Bronchial smooth muscle cell (primary cell): ENCODE data around the gene RPS27. TPM values are rescaled to one million over a fixed set of nuclear protein-coding genes. Genes with fewer than 3 reads are reported as not detected.

Source experiments
- total RNA-seq: library from RNA; depleted of rRNA; stranded (reverse); fragments of >200 nt; gene quantifications from 2 replicates; pipeline ENCODE4 v1.2.1, GENCODE V29; 2014

The RPS27 gene
- 1,101 and 2,078 TPM in 2 replicates for total RNA-seq

DNA sequence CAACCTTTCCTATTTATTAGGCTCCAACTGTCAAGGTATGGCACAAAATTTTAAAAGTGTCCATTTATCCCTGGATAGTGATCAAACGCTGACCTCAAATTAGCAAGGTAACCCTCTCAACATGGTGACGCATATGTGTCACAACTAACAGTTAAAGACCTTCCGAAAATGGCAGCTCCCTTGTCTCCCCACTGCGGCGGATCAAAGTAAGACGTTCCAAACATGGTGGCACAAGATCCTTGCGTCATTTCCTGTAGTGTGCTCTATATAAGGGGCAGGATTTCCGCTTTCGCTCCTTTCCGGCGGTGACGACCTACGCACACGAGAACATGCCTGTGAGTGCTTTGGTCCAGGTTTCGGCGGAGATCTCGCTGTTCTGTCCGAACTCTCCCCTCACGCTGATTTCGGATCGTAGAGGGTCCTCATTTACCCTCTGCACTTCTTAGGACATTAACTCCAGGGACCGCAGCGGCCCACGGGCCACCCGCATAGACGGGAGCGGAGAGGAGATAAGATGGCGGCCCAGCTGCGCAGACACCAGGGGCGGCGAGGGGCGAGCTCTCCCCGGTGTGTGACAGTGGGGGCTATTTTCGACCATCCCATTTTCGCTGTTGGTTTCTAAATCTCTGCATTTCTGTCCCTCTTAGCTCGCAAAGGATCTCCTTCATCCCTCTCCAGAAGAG is at the start of gene RPS27:
Gene RPS27, plus strand, starts transcription at position 295 of the 683 bp plus-strand sequence. Its CDS starts 35 bp downstream, at position 330.

DNA sequence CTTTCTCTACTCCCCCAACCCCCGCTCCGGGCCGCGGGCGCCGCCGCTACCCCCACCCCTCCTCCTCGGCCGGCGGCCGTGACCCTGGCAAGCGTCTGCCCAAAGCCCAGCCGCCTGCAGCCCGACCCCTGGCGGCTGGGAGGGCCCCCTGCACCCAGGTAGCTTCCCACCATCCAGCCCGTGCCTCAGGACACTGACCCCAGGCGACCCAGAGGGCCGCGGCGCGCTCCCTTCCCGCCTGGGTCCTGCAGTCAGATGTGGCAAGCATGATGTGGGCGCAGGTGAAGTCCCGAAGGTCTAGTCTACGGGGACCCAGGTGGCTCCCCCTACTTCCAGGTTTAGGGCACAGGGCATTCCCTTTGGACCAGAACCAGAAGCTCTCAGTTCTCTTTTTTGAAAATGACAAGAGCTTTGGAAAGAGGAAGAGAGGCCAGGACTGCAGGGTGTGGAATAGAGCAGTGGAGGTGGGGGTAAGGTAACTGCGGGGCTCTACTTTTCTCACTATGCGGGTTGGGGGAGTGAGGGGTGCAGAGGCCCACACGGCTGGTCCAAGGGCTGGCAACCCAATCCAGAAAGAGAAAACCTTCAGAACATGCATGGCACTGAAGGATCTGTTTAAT is 43.8 kb upstream of the RPS27 start, which contains the start of gene DENND4B:
Gene DENND4B, minus strand, starts transcription at position 97 of the 620 bp plus-strand sequence. CDS start 2,344 bp downstream, outside the sequence.

DNA sequence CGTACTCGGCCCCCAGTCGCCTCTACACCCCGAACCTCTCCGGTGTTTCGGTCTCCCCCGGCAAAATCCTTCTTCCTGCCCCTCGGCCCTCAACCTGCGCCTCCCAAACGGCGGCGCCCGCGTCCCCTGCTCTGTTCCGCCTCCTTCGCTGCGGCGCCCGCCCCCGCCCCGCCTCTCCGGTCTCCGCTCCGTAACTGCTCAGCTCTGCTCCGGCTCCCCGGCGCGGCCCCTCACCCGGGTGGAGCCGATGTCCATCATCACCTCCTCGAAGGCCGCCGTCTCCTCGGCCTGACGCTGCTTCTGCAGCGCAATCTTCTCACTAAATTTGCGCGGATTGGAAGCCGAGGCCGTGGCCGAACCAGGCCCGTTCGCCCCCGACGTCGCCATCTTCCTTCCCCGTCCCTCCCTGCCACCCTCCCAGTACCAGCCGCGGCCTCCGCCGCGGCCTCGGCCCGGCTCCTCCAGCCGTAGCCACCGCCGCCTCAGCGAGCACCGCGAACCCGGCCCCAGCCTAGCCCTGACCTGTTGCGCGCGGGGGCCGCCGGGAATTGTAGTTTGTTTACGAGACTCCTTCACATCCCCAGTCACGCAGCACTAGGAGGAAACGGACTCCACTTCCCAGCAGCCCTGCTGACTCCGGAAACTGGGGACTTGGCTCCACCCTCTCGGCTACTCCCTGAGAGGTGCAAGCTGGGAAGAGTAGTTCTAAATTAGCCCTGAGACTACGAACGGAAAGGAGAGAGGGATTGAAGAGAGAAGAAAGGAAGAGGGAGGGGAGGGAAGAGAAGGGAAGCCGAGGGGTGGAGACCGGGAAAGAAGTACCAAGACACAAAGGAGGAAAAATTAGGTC is 32.2 kb upstream of the RPS27 start, which contains the start of gene CRTC2:
Gene CRTC2, minus strand, starts transcription at position 502 of the 850 bp plus-strand sequence. Its CDS starts 115 bp downstream, at position 387.

DNA sequence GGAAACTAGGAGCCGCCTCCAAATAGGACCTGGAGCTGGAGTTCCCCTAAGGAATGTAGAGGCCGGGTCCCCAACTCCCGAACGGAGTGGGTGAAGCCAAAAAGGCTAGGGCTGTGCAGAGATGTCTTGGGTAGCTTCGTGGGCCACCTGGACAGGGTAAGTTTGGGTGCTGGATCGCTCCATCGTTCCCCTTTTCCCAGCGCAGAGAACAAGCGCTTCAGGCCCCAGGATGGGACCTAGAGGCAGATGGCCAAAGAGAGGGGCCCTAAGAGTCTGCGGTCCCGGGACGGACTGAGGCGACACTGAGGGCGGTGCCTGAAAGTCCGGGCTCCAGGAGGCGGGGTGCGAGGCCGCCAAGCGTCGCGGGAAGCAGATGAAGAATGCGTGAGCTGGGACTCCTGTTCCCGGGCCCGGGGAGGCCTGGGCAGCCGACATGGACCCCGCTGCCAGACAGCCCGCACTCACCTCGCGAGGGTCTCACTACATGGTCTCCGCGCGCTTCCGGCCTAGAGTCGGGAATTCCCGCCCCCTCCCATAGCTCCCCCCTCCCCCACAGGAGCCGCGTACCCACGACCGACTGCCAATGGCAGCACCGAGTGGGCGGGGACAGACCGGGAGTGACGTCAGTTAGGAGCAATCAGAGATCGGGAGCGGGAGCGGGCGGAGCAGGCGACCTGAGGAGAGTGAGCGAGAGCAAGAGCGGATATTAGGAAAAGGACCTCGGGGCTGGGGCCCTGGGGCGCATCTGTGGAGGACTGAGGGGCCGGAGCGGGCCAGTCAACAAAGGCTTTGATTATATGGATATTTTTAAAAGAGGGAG is 27.3 kb upstream of the RPS27 start, which contains the start of gene SLC39A1:
Gene SLC39A1, minus strand, starts transcription at position 508 of the 820 bp plus-strand sequence. CDS start 822 bp downstream, outside the sequence.

DNA sequence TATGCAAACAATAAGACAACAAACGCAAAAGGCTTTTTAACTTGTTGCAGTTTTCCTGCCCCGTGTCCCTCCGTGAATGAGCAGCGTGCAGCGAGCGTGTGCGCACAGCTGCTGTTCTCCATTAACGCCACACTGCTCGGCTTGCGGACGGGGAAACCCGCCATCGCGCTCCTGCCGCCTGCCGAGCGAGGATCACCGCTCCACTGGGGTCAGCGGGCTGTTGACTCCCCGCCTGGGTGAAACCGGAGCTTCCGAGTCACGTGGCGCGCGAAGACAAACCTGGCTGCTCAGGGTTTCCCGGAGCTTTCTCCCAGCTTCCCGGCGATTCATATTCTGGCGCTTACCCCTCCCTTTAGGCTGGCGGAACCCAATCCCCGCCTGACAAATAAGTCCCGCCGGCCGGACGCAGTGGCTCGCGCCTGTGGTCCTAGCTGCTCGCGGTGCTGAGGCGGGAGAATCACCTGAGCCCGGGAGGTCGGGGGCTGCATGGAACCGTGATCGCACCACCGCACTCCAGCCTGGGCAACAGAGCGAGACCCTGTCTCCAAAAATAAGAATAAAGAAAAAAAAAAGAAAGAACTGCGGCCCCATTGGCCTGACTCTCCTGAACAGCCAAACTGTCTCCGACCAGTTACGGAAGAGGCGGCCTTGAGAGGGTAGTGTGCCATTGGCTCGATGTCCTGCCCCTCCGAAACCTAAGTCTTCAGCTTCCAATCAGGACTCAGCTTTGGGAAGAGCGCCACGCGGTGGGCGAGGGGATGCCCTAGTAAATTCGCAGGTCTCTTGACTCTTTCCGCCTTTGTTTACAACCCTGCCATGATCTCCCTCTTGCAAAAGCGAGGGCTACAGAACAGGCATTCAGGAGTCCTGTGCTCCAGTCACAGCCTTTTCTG is 23.2 kb upstream of the RPS27 start, which contains the start of gene CREB3L4:
Gene CREB3L4, plus strand, starts transcription at position 796 of the 893 bp plus-strand sequence. CDS start 624 bp downstream, outside the sequence.

DNA sequence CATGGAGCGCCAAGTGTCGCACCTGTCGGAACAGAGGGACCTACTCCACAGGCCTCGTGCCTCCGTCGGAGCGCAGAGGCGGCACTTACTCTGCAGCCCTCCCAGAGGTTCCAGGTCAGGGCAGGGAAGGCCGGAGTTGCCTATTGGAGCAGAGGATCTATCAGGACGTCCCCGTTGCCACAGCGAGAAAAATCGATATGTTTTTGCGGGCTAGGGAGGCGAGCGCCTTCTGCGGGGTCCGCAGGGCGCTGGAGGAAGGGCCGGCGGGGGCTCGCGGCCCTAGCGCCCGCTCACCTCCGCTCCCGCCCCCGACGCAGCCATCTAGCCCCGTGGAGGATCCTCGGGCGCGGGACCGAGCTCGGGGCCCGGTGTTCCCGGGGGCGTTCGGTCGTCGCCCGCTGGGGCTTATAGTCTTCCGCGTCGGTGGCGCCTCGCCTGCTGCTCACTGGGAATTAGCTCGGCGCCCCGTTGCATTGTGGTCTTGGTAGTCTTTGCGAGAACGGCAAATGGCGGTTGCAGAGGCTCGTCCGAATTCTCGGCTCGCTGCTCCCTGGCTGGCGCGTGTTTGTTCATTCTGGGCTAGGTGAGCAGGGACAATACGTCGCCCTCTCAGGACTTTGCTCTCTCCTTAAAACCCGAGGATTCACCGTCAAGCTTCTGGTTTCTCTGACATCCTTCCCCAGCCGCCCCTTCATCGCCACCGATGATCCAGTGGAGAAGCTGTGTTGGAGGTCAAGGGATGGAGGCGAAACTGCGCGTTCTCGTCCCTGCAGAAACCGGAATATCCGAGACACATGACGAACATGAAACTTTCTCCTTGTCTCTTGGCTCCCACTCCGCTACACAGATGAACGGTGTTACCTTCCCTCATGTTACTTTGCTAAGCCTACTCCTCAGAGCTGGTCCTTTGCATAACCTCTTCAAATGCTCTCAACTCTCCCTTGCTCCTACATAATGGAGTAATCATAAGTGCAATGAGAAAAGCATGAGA is 13.0 kb upstream of the RPS27 start, which contains the start of gene JTB:
Gene JTB, minus strand, starts transcription at position 425 of the 991 bp plus-strand sequence. Its CDS starts 422 bp downstream, at position 3.

DNA sequence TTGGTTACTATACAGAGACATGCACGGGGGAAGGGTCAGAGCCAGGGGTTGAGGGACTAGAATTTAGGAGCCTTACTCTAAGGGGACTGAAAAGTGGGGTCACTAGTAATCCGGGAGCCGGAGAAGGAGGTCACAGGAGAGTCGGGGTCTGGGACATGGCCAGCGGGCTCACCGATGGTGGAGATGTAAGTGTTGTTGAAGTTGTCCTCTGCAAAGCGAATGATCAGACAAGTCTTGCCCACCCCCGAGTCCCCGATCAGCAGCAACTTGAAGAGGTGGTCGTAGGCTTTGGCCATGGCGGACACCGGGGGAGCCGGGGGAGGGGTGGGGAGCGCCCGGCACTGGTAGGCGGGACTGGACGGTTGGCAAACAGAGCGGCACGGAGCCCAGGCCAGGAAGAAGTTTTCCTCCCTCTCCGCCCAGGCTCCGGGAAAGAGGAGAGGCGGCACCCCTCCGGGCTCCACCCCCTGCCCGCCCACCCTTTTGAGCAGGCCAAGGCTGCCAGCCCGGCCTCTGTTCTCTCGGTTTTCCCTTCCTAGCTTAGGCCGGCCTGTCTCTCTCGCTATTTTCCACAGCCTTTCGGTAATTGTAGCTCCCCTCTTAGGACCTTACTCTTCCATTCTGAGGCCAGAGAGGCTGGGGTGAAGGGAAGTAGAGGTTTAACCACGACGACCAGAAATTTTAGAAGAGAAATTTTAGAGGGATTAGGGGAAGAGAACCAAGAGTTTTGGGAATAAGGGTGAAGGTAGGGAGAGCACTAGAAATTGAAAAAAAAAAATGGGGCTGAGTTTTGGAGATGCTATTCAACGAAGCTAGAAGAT is 4.4 kb upstream of the RPS27 start, which contains the start of gene RAB13:
Gene RAB13, minus strand, starts transcription at position 399 of the 821 bp plus-strand sequence. Its CDS starts 103 bp downstream, at position 296.

Other genes starting within 250 kb of the RPS27 start
- gene SLC27A3, start 215.4 kb upstream of the RPS27 start, total RNA-seq = 27.6 and 50.1 TPM in 2 replicates
- 2.7 TPM in 2 replicates for gene GATAD2B, start 67.8 kb upstream of the RPS27 start, total RNA-seq
- gene DENND4B, start 44.0 kb upstream of the RPS27 start, total RNA-seq = 10.2 and 17.4 TPM in 2 replicates
- gene CRTC2, start 32.1 kb upstream of the RPS27 start, total RNA-seq = 2.7 TPM in 2 replicates
- 99.1 and 100 TPM in 2 replicates for gene SLC39A1, start 27.2 kb upstream of the RPS27 start, total RNA-seq
- gene CREB3L4, start 22.9 kb upstream of the RPS27 start, total RNA-seq = 7.6 and 8.0 TPM in 2 replicates
- gene JTB, start 13.1 kb upstream of the RPS27 start, total RNA-seq = 71.2 and 79.3 TPM in 2 replicates
- 146 and 222 TPM in 2 replicates for gene RAB13, start 4.4 kb upstream of the RPS27 start, total RNA-seq
- gene NUP210L, start 164.3 kb downstream of the RPS27 start, total RNA-seq = under 0.01 and 0.17 TPM in 2 replicates
- gene TPM3, start 201.3 kb downstream of the RPS27 start, total RNA-seq = 325 and 341 TPM in 2 replicates
- gene CFAP141, start 215.6 kb downstream of the RPS27 start, total RNA-seq = not detected in 2 replicates
- gene UBAP2L, start 230.2 kb downstream of the RPS27 start, total RNA-seq = 49.8 TPM in 2 replicates